Heart right ventricle (tissue), 16 donors: ENCODE data around the gene LRRC56. TPM values are rescaled to one million over a fixed set of nuclear protein-coding genes. Genes with fewer than 3 reads are reported as not detected.

Experiments
- ATAC-seq, 8 donors: fragments of 200-7000 bp; cut with Tn5 transposase; one replicate each; pipeline ENCODE4 v1.9.1; 2020; ENCODE audit warnings: mild to moderate bottlenecking in 8 of 8, moderate library complexity in 8 of 8, moderate number of reproducible peaks in 1 of 8
- DNase-seq, 2 donors: peaks; one replicate each; pipeline ENCODE4 v3.0.0-alpha.2; 2020
- H3K27ac ChIP-seq, 10 donors: fragments of 200-600 bp; sonication (generic) in 2 of 10; one replicate each; pipeline versions ENCODE4 v1.5.0 to v1.8.0; 2020 to 2022; ENCODE audit warnings: mild to moderate bottlenecking in 3 of 10
- H3K27me3 ChIP-seq, 7 donors: fragments of 200-600 bp; one replicate each; pipeline ENCODE4 v1.8.0; 2021 to 2022; ENCODE audit warnings: mild to moderate bottlenecking in 2 of 7
- H3K36me3 ChIP-seq, 9 donors: fragments of 200-600 bp; sonication (generic) in 1 of 9; one replicate each; pipeline versions ENCODE4 v1.5.0 to v1.8.0; 2020 to 2022; ENCODE audit warnings: mild to moderate bottlenecking in 2 of 9
- H3K4me1 ChIP-seq, 9 donors: fragments of 200-600 bp; sonication (generic) in 1 of 9; one replicate each; pipeline versions ENCODE4 v1.5.0 to v1.8.0; 2020 to 2022; ENCODE audit warnings: mild to moderate bottlenecking in 4 of 9
- H3K4me3 ChIP-seq, 10 donors: fragments of 200-600 bp; sonication (generic) in 2 of 10; one replicate each; pipeline versions ENCODE4 v1.5.0 to v1.8.0; 2020 to 2022; ENCODE audit warnings: mild to moderate bottlenecking in 7 of 10, moderate library complexity in 2 of 10
- H3K9me3 ChIP-seq, 11 donors: fragments of 200-600 bp in 10 of 11; sonication (generic) in 2 of 11; one replicate each; pipeline versions ENCODE4 v1.5.0 to v1.8.0; 2013 to 2022; ENCODE audit warnings: mild to moderate bottlenecking in 2 of 11, control low read depth in 1 of 11, moderate library complexity in 1 of 11
- CTCF ChIP-seq, 9 donors: fragments of 200-600 bp; sonication (generic) in 2 of 9; IDR thresholded peaks; one replicate each; pipeline versions ENCODE4 v1.5.0 to v1.8.0; 2021 to 2022; ENCODE audit warnings: antibody characterized with exemption in 9 of 9, mild to moderate bottlenecking in 5 of 9, moderate library complexity in 1 of 9
- WGBS, 2 donors: extraction: QIAGEN DNeasy Blood & Tissue Kit; methylation state at CpG; one replicate each; pipeline ENCODE4 v1.1.7; 2013; ENCODE audit warnings: inconsistent platforms in 1 of 2; 5-methylcytosine and 5-hydroxymethylcytosine counted together
- intact Hi-C, 10 donors: fragments of 100-400 bp; cut with DNase I; formaldehyde crosslinking; loops; one replicate each; pipeline versions ENCODE4 v1.11.1 to v1.14.2; 2022
- polyA plus RNA-seq, 2 donors: library from polyadenylated mRNA; stranded (reverse); fragments of 200-250 nt; gene quantifications; one replicate each; pipeline ENCODE4 v1.2.3, GENCODE V29; 2013
- total RNA-seq, 10 donors: library from RNA; stranded (reverse); fragmentation: NEBNext Ultra II Directional in 3 of 10; extraction: Animal tissue kit (Norgen Biotek cat#: 25700) in 3 of 10; gene quantifications; one replicate each; pipeline versions ENCODE4 v1.2.1 to v1.2.4, GENCODE V29; 2021 to 2023
- donor health status: Arrhythmogenic right ventricular cardiomyopathy.
- donor health status: ischemic (EF 13 %, LVEDD 7.1; RV severe dilation, severe dysfunction).
- donor health status: healthy with polysubstance abuse.
- donor health status: DM: no; HTN: yes; CAD: no.
- donor health status: DM: no; HTN: no; CAD: no.
- donor health status: ischemic (EF 25% LVEDD 6.9; RV normal size, moderate dysfunction).
- donor health status: ischemic (EF 25% LVEDD 5.7; RV mildly dilated, moderate dysfunction).
- donor health status: healthy.
- donor health status: DM: yes; HTN: yes; CAD: no.
- donor health status: Ischemic cardiomyopathy.
- donor health status: ischemic (EF 35%, LVEDD 5.7; RV mildly dilated, moderate dysfunction).
- donor health status: nonischemic (EF 11% LVEDD 7.7; RV severe dilation, severe dysfunction).
- donor health status: DM: yes; HTN: yes; CAD: no.
- donor health status: PGD.
- donor health status: ischemic (EF 29% LVEDD 5.4; RV normal size, mild dysfunction).
- donor health status: nonischemic (EF 23%, LVEDD 6.1; RV moderate dilation, normal function).

Gene LRRC56
- total and polyA plus RNA-seq, 12 donors, result 0.13 to 0.49 (median 0.21) TPM; not detected in 2

DNA sequence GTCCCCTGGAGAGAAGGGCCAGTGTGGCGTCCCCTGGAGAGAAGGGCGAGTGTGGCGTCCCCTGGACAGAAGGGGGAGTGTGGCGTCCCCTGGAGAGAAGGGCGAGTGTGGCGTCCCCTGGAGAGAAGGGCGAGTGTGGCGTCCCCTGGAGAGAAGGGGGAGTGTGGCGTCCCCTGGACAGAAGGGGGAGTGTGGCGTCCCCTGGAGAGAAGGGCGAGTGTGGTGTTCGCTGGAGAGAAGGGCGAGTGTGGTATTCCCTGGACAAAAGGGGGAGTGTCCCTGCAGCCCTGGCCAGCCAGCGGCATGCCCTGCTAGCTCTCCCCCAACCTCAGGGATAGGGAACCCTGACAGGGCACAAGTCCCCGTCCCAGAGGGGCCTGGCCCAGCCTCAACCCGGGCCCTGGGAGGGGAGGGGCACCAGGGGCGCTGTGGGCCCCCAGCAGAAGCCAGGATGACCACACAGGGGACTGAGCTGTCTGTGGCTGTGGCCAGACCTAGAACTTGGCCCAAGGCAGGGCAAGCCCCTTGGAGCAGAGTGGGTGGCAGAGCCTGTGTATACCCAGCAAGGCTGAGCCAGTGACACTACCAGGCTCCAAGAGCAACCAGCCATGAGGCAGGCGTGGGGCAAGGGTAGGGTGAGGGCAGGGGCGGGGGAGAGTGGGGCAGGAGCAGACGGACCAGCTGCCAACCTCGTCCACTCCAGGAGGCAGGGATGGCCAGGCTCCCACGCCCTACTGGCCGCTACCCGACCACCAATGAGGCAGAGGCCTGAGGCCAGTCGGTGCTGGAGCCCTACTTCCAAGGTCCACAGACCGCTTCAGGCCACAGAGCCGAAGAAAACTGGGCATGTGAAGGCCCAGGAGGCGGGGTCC is 6.1 kb upstream of the LRRC56 start:
- Histone ChIP-seq H3K4me1 (peaks cover 9 to 36% (median 23%) of the 10 kb centered on the region in 9 donors), H3K36me3 (peaks cover 0 to 38% (median 16%) of the 10 kb centered on the region in 9 donors), H3K4me3 (no peak overlapping the region), H3K9me3 (no peaks in the 10 kb centered on the region), H3K27me3 (peaks cover 0 to 3% (median 0%) of the 10 kb centered on the region in 7 donors), H3K27ac (no peak overlapping the region)
- TF ChIP-seq CTCF (IDR thresholded peaks at IDR 0.05), result no peak
- WGBS, 2 donors, result 87 to 90% methylated on average over 27 to 28 of the region's 28 CpGs
- DNase-seq, result no peak
- ATAC-seq, result no peak
- intact Hi-C loops, result loop anchor here in 1 of 10 donors (10.0 kb wide), 1 partner anchor 94 kb away; the partner anchor contains the start of genes CDHR5 and SCT

DNA sequence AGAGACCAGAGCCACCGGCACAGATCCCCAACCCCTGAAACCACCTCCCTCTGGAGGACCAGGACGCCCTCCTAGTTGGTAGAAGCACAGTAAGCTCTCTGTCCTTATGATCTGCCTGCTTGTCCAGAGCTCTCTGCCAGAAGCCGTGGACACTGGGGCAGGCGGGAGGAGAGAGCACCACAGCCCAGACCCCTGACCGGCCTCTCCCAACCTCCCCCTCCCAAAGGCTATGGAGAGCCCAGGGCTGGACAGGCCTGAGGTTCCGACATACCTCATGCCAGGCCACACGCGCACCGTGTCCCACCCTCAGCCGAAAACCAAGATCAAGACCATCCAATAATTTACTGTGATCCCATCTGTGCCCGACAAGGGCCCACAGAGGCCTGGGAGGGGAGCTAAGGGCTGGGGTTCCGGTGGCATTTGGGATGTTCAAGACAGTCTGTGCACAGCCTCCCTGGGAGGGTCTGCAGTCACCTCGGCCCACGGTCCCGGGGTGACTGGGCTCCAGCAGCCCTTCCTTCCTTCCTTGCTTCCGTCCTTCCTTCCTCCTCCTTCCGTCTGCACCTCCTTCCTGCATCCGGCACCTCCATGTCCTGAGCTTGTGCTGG is 5.3 kb upstream of the LRRC56 start:
- WGBS, 2 donors, result 83 to 85% methylated on average over 18 of the region's 18 CpGs
- H3K27ac ChIP-seq, result no peak overlapping the region
- no peak for TF ChIP-seq CTCF (IDR thresholded peaks at IDR 0.05)
- peaks cover 0 to 11% (median 5%) of the 10 kb centered on the region in 7 donors for H3K27me3 ChIP-seq
- DNase-seq (no peak), ATAC-seq (no peak)
- peaks cover 0 to 38% (median 16%) of the 10 kb centered on the region in 9 donors for H3K36me3 ChIP-seq
- no peaks in the 10 kb centered on the region for H3K9me3 ChIP-seq
- no peak overlapping the region for H3K4me3 ChIP-seq
- peaks cover 10 to 44% (median 32%) of the 10 kb centered on the region in 9 donors for H3K4me1 ChIP-seq
- intact Hi-C loops, result loop anchor here in 1 of 10 donors (10.0 kb wide), 1 partner anchor 93 kb away; the partner anchor contains the start of genes CDHR5 and SCT

DNA sequence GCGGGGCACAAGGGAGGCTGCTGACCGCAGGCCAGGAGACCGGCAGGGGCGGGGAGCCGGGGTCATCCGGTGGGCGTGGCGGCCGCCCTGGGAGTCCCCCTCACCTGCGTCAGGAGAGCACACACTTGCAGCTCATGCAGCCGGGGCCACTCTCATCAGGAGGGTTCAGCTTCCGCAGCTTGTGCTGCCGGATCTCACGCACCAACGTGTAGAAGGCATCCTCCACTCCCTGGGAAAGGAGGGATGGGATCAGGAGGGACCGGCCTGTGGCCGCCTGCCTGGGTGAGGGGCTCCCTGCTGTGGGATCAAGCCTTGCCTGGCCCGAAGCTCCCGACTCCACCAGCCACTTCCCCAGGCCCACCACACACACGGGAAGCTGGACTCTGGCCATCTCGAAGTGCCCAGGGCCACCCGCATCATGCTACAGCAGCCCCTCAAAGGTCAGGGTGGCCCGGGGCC is 4.8 kb upstream of the LRRC56 start:
- peaks cover 15 to 49% (median 37%) of the 10 kb centered on the region in 9 donors for H3K4me1 ChIP-seq
- no peak overlapping the region for H3K27ac ChIP-seq
- 76 to 79% methylated on average over 21 to 23 of the region's 23 CpGs for WGBS, 2 donors
- no peak for TF ChIP-seq CTCF (IDR thresholded peaks at IDR 0.05)
- ATAC-seq (no peak), DNase-seq (no peak)
- peaks cover 0 to 38% (median 16%) of the 10 kb centered on the region in 9 donors for H3K36me3 ChIP-seq
- H3K4me3 ChIP-seq, result no peak overlapping the region
- H3K9me3 ChIP-seq, result no peaks in the 10 kb centered on the region
- peaks cover 0 to 16% (median 10%) of the 10 kb centered on the region in 7 donors for H3K27me3 ChIP-seq
- intact Hi-C loops, result loop anchor here in 1 of 10 donors (10.0 kb wide), 1 partner anchor 92 kb away; the partner anchor contains the start of genes CDHR5 and SCT

GRCh38 chr11:532986-533585 is 4.2 kb upstream of the LRRC56 start:
- DNase-seq (no peak), ATAC-seq (no peak)
- Histone ChIP-seq H3K36me3 (peaks cover 0 to 38% (median 16%) of the 10 kb centered on the region in 9 donors), H3K9me3 (no peaks in the 10 kb centered on the region), H3K27ac (no peak overlapping the region), H3K4me3 (no peak overlapping the region), H3K27me3 (peaks cover 0 to 22% (median 14%) of the 10 kb centered on the region in 7 donors), H3K4me1 (peaks cover 15 to 51% (median 39%) of the 10 kb centered on the region in 9 donors)
- intact Hi-C loops, result loop anchor here in 1 of 10 donors (10.0 kb wide), 1 partner anchor 92 kb away; the partner anchor contains the start of genes CDHR5 and SCT
- WGBS, 2 donors, result 93 to 94% methylated on average over 31 to 33 of the region's 33 CpGs
- TF ChIP-seq CTCF (IDR thresholded peaks at IDR 0.05), result no peak
